B cell (primary cell): ENCODE data around the gene NTRK2. TPM values are rescaled to one million over a fixed set of nuclear protein-coding genes. Genes with fewer than 3 reads are reported as not detected.
A peak's percentile ranks its signal among the peaks of the same experiment; 100 is the strongest.

Experiments
- ATAC-seq: fragments of 200-7000 bp; cut with Tn5 transposase; one replicate; pipeline ENCODE4 v1.10.0; 2021; ENCODE audit warnings: low read depth, mild to moderate bottlenecking, moderate number of reproducible peaks, moderate library complexity
- CTCF ChIA-PET: fragments of 350-600 bp; sonication (Branson Sonifier 250); formaldehyde crosslinking; loops from one replicate; lab custom pipeline; 2021; ENCODE audit warnings: antibody characterized with exemption, inconsistent platforms; lab: Charles Lee
- POLR2A ChIA-PET: fragments of 350-600 bp; sonication (Branson Sonifier 250); formaldehyde crosslinking; loops from one replicate; lab custom pipeline; 2021; ENCODE audit warnings: antibody characterized with exemption; lab: Charles Lee
- DNase-seq: peaks from one replicate; pipeline ENCODE4 v3.0.0; 2013
- H2AFZ ChIP-seq: 2 replicates; pipeline ENCODE4 v1.6.1; 2012; ENCODE audit warnings: mild to moderate bottlenecking, low read depth, low read length; ENCODE audit not compliant: insufficient read depth, poor library complexity, severe bottlenecking
- H3K27ac ChIP-seq, 2 donors: 1 replicate in 1 of 2; 2 replicates in 1 of 2; pipeline ENCODE4 v1.5.1; 2012 to 2013; ENCODE audit warnings: low read length in 2 of 2, mild to moderate bottlenecking in 2 of 2, moderate library complexity in 1 of 2
- H3K27me3 ChIP-seq, 4 experiments: fragments of 200-600 bp in 1 of 4; sonication (generic) in 1 of 4; replicated peaks in 1 of 4; 1 replicate in 2 of 4; 2 replicates in 2 of 4; pipeline versions ENCODE4 v1.6.1 to v1.7.0; 2013 to 2016; ENCODE audit warnings: low read length in 3 of 4, mild to moderate bottlenecking in 2 of 4, mixed read lengths in 1 of 4, moderate library complexity in 1 of 4; ENCODE audit not compliant: insufficient read depth in 4 of 4, control insufficient read depth in 3 of 4; ENCODE audit errors: control extremely low read depth in 1 of 4
- H3K36me3 ChIP-seq, 2 experiments: replicated peaks in 1 of 2; 1 replicate in 1 of 2; 2 replicates in 1 of 2; pipeline versions ENCODE4 v1.6.1 to v1.7.1; 2013; ENCODE audit warnings: low read length in 1 of 2; ENCODE audit not compliant: insufficient read depth in 2 of 2, control insufficient read depth in 1 of 2; ENCODE audit errors: control extremely low read depth in 1 of 2, extremely low read depth in 1 of 2
- H3K4me1 ChIP-seq, 2 donors: fragments of 200-600 bp in 1 of 2; sonication (generic) in 1 of 2; 1 replicate in 1 of 2; 2 replicates in 1 of 2; pipeline versions ENCODE4 v1.5.1 to v1.6.1; 2013 to 2017; ENCODE audit warnings: low read length in 2 of 2; ENCODE audit not compliant: control insufficient read depth in 2 of 2, insufficient read depth in 2 of 2
- H3K4me2 ChIP-seq: replicated peaks from 2 replicates; pipeline ENCODE3; 2012; ENCODE audit warnings: mild to moderate bottlenecking, low read depth, low read length; ENCODE audit not compliant: poor library complexity, severe bottlenecking
- H3K4me3 ChIP-seq, 5 experiments: fragments of 200-600 bp in 1 of 5; sonication (generic) in 1 of 5; 1 replicate in 3 of 5; 2 replicates in 2 of 5; pipeline versions ENCODE4 v1.5.1 to v1.7.0; 2011 to 2016; ENCODE audit warnings: low read length in 4 of 5, mild to moderate bottlenecking in 4 of 5, low read depth in 2 of 5, control low read depth in 1 of 5, moderate library complexity in 1 of 5; ENCODE audit not compliant: insufficient read depth in 1 of 5; ENCODE audit errors: control extremely low read depth in 1 of 5, extremely low read depth in 1 of 5
- H3K79me2 ChIP-seq: fragments of 200-600 bp; sonication (generic); one replicate; pipeline ENCODE4 v1.6.0; 2016; ENCODE audit warnings: low read length; ENCODE audit not compliant: control insufficient read depth, insufficient read depth
- H3K9ac ChIP-seq: fragments of 200-600 bp; sonication (generic); 2 replicates; pipeline ENCODE4 v1.6.1; 2017; ENCODE audit warnings: mild to moderate bottlenecking, low read length, moderate library complexity
- H3K9me3 ChIP-seq, 3 donors: one replicate each; pipeline versions ENCODE4 v1.6.1 to v1.7.1; 2013; ENCODE audit warnings: low read length in 2 of 3; ENCODE audit not compliant: control insufficient read depth in 2 of 3, insufficient read depth in 1 of 3; ENCODE audit errors: control extremely low read depth in 1 of 3
- H4K20me1 ChIP-seq: 2 replicates; pipeline ENCODE4 v1.6.0; 2012; ENCODE audit warnings: mild to moderate bottlenecking, low read length; ENCODE audit not compliant: insufficient read depth, control insufficient read depth, poor library complexity, severe bottlenecking
- H3K27ac Mint-ChIP-seq: one replicate; pipeline ENCODE4 v1.8.0; 2021; ENCODE audit warnings: mixed read lengths
- H3K27me3 Mint-ChIP-seq: one replicate; pipeline ENCODE4 v1.8.0; 2021; ENCODE audit warnings: mixed read lengths
- H3K4me1 Mint-ChIP-seq: one replicate; pipeline ENCODE4 v1.8.0; 2021; ENCODE audit warnings: mixed read lengths
- H3K4me3 Mint-ChIP-seq: one replicate; pipeline ENCODE4 v1.8.0; 2021; ENCODE audit warnings: mixed read lengths
- H3K9me3 Mint-ChIP-seq: one replicate; pipeline ENCODE4 v1.8.0; 2022; ENCODE audit warnings: mixed read lengths; ENCODE audit not compliant: insufficient read depth
- EZH2 ChIP-seq: IDR thresholded peaks from 2 replicates; pipeline ENCODE4 v1.6.1; 2012; ENCODE audit warnings: borderline replicate concordance, low read depth, mild to moderate bottlenecking, moderate library complexity, low read length; ENCODE audit not compliant: insufficient read depth, poor library complexity, severe bottlenecking
- WGBS: methylation state at CpG from one replicate; pipeline ENCODE4 v1.1.5; 2013; ENCODE audit warnings: missing lambda C conversion rate; ENCODE audit not compliant: insufficient coverage; 5-methylcytosine and 5-hydroxymethylcytosine counted together
- intact Hi-C: fragments of 100-400 bp; cut with micrococcal nuclease; formaldehyde crosslinking; loops from one replicate; pipeline ENCODE4 v1.10.0; 2022
- polyA plus RNA-seq: library from polyadenylated mRNA; depleted of rRNA; stranded (reverse); fragments of >200 nt; gene quantifications from 2 replicates; pipeline ENCODE4 v1.2.3, GENCODE V29; 2012
- total RNA-seq, 2 donors: library from RNA; stranded (reverse); fragments of 120-200 nt in 1 of 2; gene quantifications; 1 replicate in 1 of 2; 2 replicates in 1 of 2; pipeline versions ENCODE4 v1.2.3 to v1.2.4, GENCODE V29; 2013 to 2022
- TF ChIP-seq, protein P1 (sequence below): fragments of 200-600 bp; IDR thresholded peaks from one replicate; pipeline ENCODE4 v1.8.0; 2022; ENCODE audit warnings: antibody characterized with exemption, mild to moderate bottlenecking

NTRK2 gene
- total and polyA plus RNA-seq, 2 donors (not counting 1 experiment from before 2014, with no cell fraction given): 0.03 to 0.10 TPM

DNA sequence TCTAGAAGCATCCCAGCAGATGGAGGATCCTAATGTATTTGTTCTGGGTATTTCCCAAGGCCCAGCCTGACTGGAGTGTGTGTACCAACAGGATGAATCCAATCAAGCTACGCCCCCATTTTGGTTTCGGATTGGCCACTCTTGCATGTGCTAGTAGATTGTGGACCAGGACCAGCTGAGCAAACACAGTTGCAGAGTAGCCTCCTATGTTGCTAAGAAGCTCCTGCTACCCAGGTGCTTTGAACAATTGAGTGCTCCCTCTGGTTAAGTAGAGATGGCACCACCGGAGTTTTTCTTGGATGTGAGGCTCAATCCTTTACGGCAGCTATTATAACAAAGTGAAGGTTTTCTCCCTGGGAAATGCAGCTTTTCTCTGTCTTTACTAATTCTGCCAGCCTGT is 204.5 kb downstream of the NTRK2 start:
- H3K27ac ChIP-seq: no peak overlapping the region
- peaks cover 2% of the 10 kb centered on the region for H3K9me3 Mint-ChIP-seq
- no peak overlapping the region for H3K4me2 ChIP-seq
- intact Hi-C loops: no loop called here
- no peak for DNase-seq
- POLR2A ChIA-PET: no interaction called here
- no peaks in the 10 kb centered on the region for H3K4me1 Mint-ChIP-seq
- no peaks in the 10 kb centered on the region for H3K9me3 ChIP-seq
- peak overlapping the region; percentile 4 for H2AFZ ChIP-seq
- CTCF ChIA-PET: no interaction called here
- H3K9ac ChIP-seq: no peak overlapping the region
- no peak overlapping the region for H3K27ac Mint-ChIP-seq
- H3K79me2 ChIP-seq: no peaks in the 10 kb centered on the region
- no peaks in the 10 kb centered on the region for H3K27me3 Mint-ChIP-seq
- no peak overlapping the region for H3K4me3 ChIP-seq
- no peaks in the 10 kb centered on the region for H3K4me1 ChIP-seq
- no peaks in the 10 kb centered on the region for H3K27me3 ChIP-seq
- no peak for TF ChIP-seq EZH2
- TF ChIP-seq, protein P1, sequence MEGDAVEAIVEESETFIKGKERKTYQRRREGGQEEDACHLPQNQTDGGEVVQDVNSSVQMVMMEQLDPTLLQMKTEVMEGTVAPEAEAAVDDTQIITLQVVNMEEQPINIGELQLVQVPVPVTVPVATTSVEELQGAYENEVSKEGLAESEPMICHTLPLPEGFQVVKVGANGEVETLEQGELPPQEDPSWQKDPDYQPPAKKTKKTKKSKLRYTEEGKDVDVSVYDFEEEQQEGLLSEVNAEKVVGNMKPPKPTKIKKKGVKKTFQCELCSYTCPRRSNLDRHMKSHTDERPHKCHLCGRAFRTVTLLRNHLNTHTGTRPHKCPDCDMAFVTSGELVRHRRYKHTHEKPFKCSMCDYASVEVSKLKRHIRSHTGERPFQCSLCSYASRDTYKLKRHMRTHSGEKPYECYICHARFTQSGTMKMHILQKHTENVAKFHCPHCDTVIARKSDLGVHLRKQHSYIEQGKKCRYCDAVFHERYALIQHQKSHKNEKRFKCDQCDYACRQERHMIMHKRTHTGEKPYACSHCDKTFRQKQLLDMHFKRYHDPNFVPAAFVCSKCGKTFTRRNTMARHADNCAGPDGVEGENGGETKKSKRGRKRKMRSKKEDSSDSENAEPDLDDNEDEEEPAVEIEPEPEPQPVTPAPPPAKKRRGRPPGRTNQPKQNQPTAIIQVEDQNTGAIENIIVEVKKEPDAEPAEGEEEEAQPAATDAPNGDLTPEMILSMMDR: no peak
- H3K4me3 Mint-ChIP-seq: no peak overlapping the region
- no peaks in the 10 kb centered on the region for H3K36me3 ChIP-seq
- WGBS: 98% methylated on average over 4 of the region's 4 CpGs
- no peaks in the 10 kb centered on the region for H4K20me1 ChIP-seq
- ATAC-seq: no peak

DNA sequence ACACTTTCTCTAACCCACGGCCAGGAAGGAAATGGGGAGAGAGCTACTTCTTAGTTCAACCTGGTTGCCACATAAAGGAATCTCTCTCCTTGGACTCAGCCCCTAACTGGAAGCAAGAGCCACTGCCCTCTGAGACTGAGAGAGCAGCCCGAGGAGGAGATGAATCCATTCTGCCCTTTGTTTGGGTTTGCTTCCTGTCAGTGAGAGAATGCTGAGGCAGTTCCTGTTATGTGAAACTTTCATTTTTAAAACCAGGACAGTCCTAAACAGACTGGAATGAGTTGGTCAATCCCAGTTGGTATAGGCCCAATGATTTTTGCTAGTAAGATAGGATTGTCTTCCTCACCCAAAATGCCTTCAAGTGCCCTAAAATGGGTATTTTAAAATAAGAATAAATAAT is 205.1 kb downstream of the NTRK2 start:
- Mint-ChIP-seq H3K9me3 (peaks cover 2% of the 10 kb centered on the region), H3K4me1 (no peaks in the 10 kb centered on the region), H3K4me3 (no peak overlapping the region), H3K27me3 (no peaks in the 10 kb centered on the region), H3K27ac (no peak overlapping the region)
- Histone ChIP-seq H3K27me3 (no peaks in the 10 kb centered on the region), H3K9me3 (no peaks in the 10 kb centered on the region), H3K4me3 (no peak overlapping the region), H2AFZ (peak overlapping the region; percentile 4), H3K79me2 (no peaks in the 10 kb centered on the region), H3K36me3 (no peaks in the 10 kb centered on the region), H3K27ac (no peak overlapping the region), H3K4me1 (no peaks in the 10 kb centered on the region), H3K9ac (no peak overlapping the region), H4K20me1 (no peaks in the 10 kb centered on the region), H3K4me2 (no peak overlapping the region)
- 0% methylated on average over 1 of the region's 2 CpGs for WGBS
- ChIA-PET POLR2A (no interaction called here), CTCF (no interaction called here)
- intact Hi-C loops: no loop called here
- ATAC-seq (no peak), DNase-seq (no peak)
- TF ChIP-seq EZH2: no peak
- TF ChIP-seq, protein P1: no peak
